ENCODE results near the gene FRS3. TPM values are rescaled to one million over a fixed set of nuclear protein-coding genes. Genes with fewer than 3 reads are reported as not detected.

Gene FRS3
- total and polyA plus RNA-seq, 2 of the 13 experiments (the other 11 are each of a cell fraction or from before 2014, with no cell fraction given) = 3.0 to 7.4 TPM

GRCh38 chr6:41734666-41735426 is 44.9 kb downstream of the FRS3 start (continued):
- TF ChIP-seq ZNF33B (CRISPR knock-in tag; IDR thresholded peaks at IDR 0.05) (no peak), ATF2 (CRISPR knock-in tag; IDR thresholded peaks at IDR 0.05) (0 out of 2 replicates have a peak, but pooled peaks have one; percentile 7), AKAP8 (CRISPR knock-in tag; IDR thresholded peaks at IDR 0.05) (no peak), ZNF180 (CRISPR knock-in tag; IDR thresholded peaks at IDR 0.05; ENCODE audit: borderline replicate concordance, low read depth) (no peak), TEAD3 (CRISPR knock-in tag; optimal IDR thresholded peaks at IDR 0.05; ENCODE audit: borderline replicate concordance) (peak; percentile 3), ZNF567 (CRISPR knock-in tag; IDR thresholded peaks at IDR 0.05; ENCODE audit: borderline replicate concordance) (no peak), CHCHD3 (CRISPR knock-in tag; IDR thresholded peaks at IDR 0.05) (no peak), MXD3 (CRISPR knock-in tag; IDR thresholded peaks at IDR 0.05) (no peak), ZNF430 (CRISPR knock-in tag; IDR thresholded peaks at IDR 0.05) (peak; percentile 60; the same call in 1 of the 2 replicates), SPEN (CRISPR knock-in tag; IDR thresholded peaks at IDR 0.05; ENCODE audit: low read depth) (peak; percentile 2; the same call in 1 of the 2 replicates), NRL (CRISPR knock-in tag; IDR thresholded peaks at IDR 0.05; ENCODE audit: borderline replicate concordance) (peak; percentile 25), GABPB1 (CRISPR knock-in tag; IDR thresholded peaks at IDR 0.05) (peak; percentile 36), HMGXB4 (CRISPR knock-in tag; IDR thresholded peaks at IDR 0.05; ENCODE audit: borderline replicate concordance in 1 of 2, low read depth in 1 of 2) (peak in 1 of 2 experiments; percentile 2; a peak in 1 of 4 replicates), USF2 (IDR thresholded peaks at IDR 0.05; ENCODE audit: low read depth, low read length) (no peak), USF2 (CRISPR knock-in tag; IDR thresholded peaks at IDR 0.05; ENCODE audit: borderline replicate concordance) (no peak), POGK (CRISPR knock-in tag; conservative IDR thresholded peaks at IDR 0.05) (0 out of 2 replicates have a peak, but pooled peaks have one; percentile 28)
